Left renal pelvis (tissue), 4 donors: ENCODE results near the gene ZNF503. TPM values are rescaled to one million over a fixed set of nuclear protein-coding genes. Genes with fewer than 3 reads are reported as not detected.
"Not testable (repeated sequence)": the region's sequence is repeated elsewhere in the genome, so short reads cannot be mapped to it uniquely, and the experiment has no call there.

Experiments
- DNase-seq, 4 donors: peaks; one replicate each; pipeline ENCODE4 v3.0.0-alpha.2; 2013; ENCODE audit warnings: low read depth in 4 of 4, low spot score in 3 of 4
- polyA plus RNA-seq, 4 donors: library from polyadenylated mRNA; unstranded; fragments of 120-200 nt; gene quantifications; one replicate each; pipeline ENCODE4 v1.2.1, GENCODE V29; 2013; ENCODE audit not compliant: insufficient read length in 4 of 4

Gene ZNF503
- polyA plus RNA-seq, 4 donors, result 37.3 to 85.5 (median 59.6) TPM

- DNase-seq, result peak in 2 of 4 donors; percentile 27 to 36
Observed at GRCh38 chr10:75396631-75397495, 4.7 kb downstream of the ZNF503 start.

GRCh38 chr10:75395932-75396630 is 5.5 kb downstream of the ZNF503 start:
- DNase-seq, result peak in 3 of 4 donors; percentile 36 to 56 (median 43)

- DNase-seq, result peak in 3 of 4 donors; percentile 47 to 68 (median 65)
Observed at GRCh38 chr10:75395066-75395931, 6.3 kb downstream of the ZNF503 start.

GRCh38 chr10:75394221-75394620 is 7.3 kb downstream of the ZNF503 start:
- DNase-seq, result no peak

- no peak for DNase-seq
Observed at GRCh38 chr10:75392744-75393143, 8.8 kb downstream of the ZNF503 start.

- no peak for DNase-seq
Observed at GRCh38 chr10:75392271-75392670, 9.3 kb downstream of the ZNF503 start.

- no peak for DNase-seq
Observed at GRCh38 chr10:75390178-75390577, 11.4 kb downstream of the ZNF503 start.

GRCh38 chr10:75388082-75388481 is 13.5 kb downstream of the ZNF503 start:
- no peak for DNase-seq

GRCh38 chr10:75386128-75386527 is 15.4 kb downstream of the ZNF503 start:
- no peak for DNase-seq

- DNase-seq, result no peak
Observed at GRCh38 chr10:75379817-75380216, 21.7 kb downstream of the ZNF503 start.

- DNase-seq, result peak in 1 of 4 donors; percentile 16
Observed at GRCh38 chr10:75379212-75379724, 22.3 kb downstream of the ZNF503 start.

GRCh38 chr10:75378379-75378778 is 23.2 kb downstream of the ZNF503 start:
- no peak for DNase-seq

GRCh38 chr10:75377869-75378268 is 23.7 kb downstream of the ZNF503 start:
- no peak for DNase-seq

- DNase-seq, result no peak
Observed at GRCh38 chr10:75375838-75376237, 25.7 kb downstream of the ZNF503 start.

- no peak for DNase-seq
Observed at GRCh38 chr10:75371010-75371409, 30.6 kb downstream of the ZNF503 start.

GRCh38 chr10:75369838-75370237 is 31.7 kb downstream of the ZNF503 start:
- DNase-seq, result not testable (repeated sequence)

GRCh38 chr10:75367901-75368300 is 33.7 kb downstream of the ZNF503 start:
- no peak for DNase-seq

- DNase-seq, result peak in 2 of 4 donors; percentile 62 to 79
Observed at GRCh38 chr10:75367021-75367487, 34.5 kb downstream of the ZNF503 start.

- no peak for DNase-seq
Observed at GRCh38 chr10:75363431-75363830, 38.1 kb downstream of the ZNF503 start.

GRCh38 chr10:75359876-75360275 is 41.7 kb downstream of the ZNF503 start:
- DNase-seq, result not testable (repeated sequence)
